AML-193 (cell line): Measurements from ENCODE around the gene TMEM116.
"Not testable (repeated sequence)": the region's sequence is repeated elsewhere in the genome, so short reads cannot be mapped to it uniquely, and the experiment has no call there.

ENCODE experiments used
- DNase-seq, 2 experiments: peaks; one replicate each; lab custom pipeline; 2025; lab: John Stamatoyannopoulos, UW

Gene TMEM116

GRCh38 chr12:112009596-112009995, 3.4 kb downstream of the TMEM116 start:
- DNase-seq = not testable (repeated sequence)

GRCh38 chr12:112008918-112009317, 4.0 kb downstream of the TMEM116 start:
- DNase-seq = no peak

GRCh38 chr12:112007945-112008344, 5.0 kb downstream of the TMEM116 start:
- no peak for DNase-seq

- DNase-seq = no peak
Observed at GRCh38 chr12:112005419-112006395, 7.3 kb downstream of the TMEM116 start.

GRCh38 chr12:112004041-112004440, 8.9 kb downstream of the TMEM116 start:
- DNase-seq = no peak

GRCh38 chr12:112001576-112001975, 11.4 kb downstream of the TMEM116 start:
- DNase-seq = no peak

GRCh38 chr12:112000820-112001219, 12.1 kb downstream of the TMEM116 start:
- DNase-seq = no peak

GRCh38 chr12:111999129-111999528, 13.8 kb downstream of the TMEM116 start:
- not testable (repeated sequence) for DNase-seq

GRCh38 chr12:111998015-111998414, 14.9 kb downstream of the TMEM116 start:
- DNase-seq = no peak

GRCh38 chr12:111997300-111997699, 15.7 kb downstream of the TMEM116 start:
- DNase-seq = no peak

GRCh38 chr12:111995782-111996480, 17.0 kb downstream of the TMEM116 start:
- no peak for DNase-seq

- DNase-seq = not testable (repeated sequence)
Observed at GRCh38 chr12:111994211-111995111, 18.5 kb downstream of the TMEM116 start.

GRCh38 chr12:111993292-111994150, 19.4 kb downstream of the TMEM116 start:
- DNase-seq = no peak

- DNase-seq = no peak
Observed at GRCh38 chr12:111992464-111992863, 20.5 kb downstream of the TMEM116 start.

GRCh38 chr12:111991946-111992345, 21.0 kb downstream of the TMEM116 start:
- DNase-seq = no peak

GRCh38 chr12:111991535-111991934, 21.4 kb downstream of the TMEM116 start:
- DNase-seq = no peak

- no peak for DNase-seq
Observed at GRCh38 chr12:111984820-111985219, 28.1 kb downstream of the TMEM116 start.

- no peak for DNase-seq
Observed at GRCh38 chr12:111981987-111982386, 31.0 kb downstream of the TMEM116 start.

- no peak for DNase-seq
Observed at GRCh38 chr12:111980598-111980997, 32.4 kb downstream of the TMEM116 start.

GRCh38 chr12:111978545-111978944, 34.4 kb downstream of the TMEM116 start:
- DNase-seq = no peak

GRCh38 chr12:111976860-111977259, 36.1 kb downstream of the TMEM116 start:
- no peak for DNase-seq
